SK-N-SH (cell line): Measurements from ENCODE around the gene ARL14EP.

Experiments
- CTCF ChIP-seq: fragments of 200-600 bp; sonication (generic); IDR thresholded peaks from 2 replicates; pipeline ENCODE4 v1.6.1; 2017; ENCODE audit warnings: antibody characterized with exemption, mild to moderate bottlenecking, moderate library complexity
- EZH2phosphoT487 ChIP-seq: fragments of 200-600 bp; sonication (generic); IDR thresholded peaks from 2 replicates; pipeline ENCODE4 v1.6.1; 2017; ENCODE audit warnings: low read depth, mixed run types, mild to moderate bottlenecking, antibody characterized with exemption, moderate library complexity, borderline replicate concordance
- FOSL2 ChIP-seq: IDR thresholded peaks from 2 replicates; pipeline ENCODE4 v1.4.0; 2012; ENCODE audit warnings: low read depth, mild to moderate bottlenecking, moderate library complexity, borderline replicate concordance
- GATA2 ChIP-seq: sonication (generic); formaldehyde crosslinking; IDR thresholded peaks from 2 replicates; pipeline ENCODE4 v1.5.0; 2020; ENCODE audit warnings: mild to moderate bottlenecking, missing genetic modification reagents
- NFIC ChIP-seq: IDR thresholded peaks from 2 replicates; pipeline ENCODE4 v1.4.0; 2012; ENCODE audit warnings: borderline replicate concordance
- POLR2AphosphoS5 ChIP-seq: IDR thresholded peaks from 2 replicates; pipeline ENCODE4 v1.6.1; 2012; ENCODE audit warnings: low read depth, low read length
- RAD21 ChIP-seq: IDR thresholded peaks from 2 replicates; pipeline ENCODE4 v1.6.1; 2012; ENCODE audit warnings: mild to moderate bottlenecking, low read length
- SMC3 ChIP-seq: IDR thresholded peaks from 2 replicates; pipeline ENCODE4 v1.6.1; 2012; ENCODE audit warnings: low read depth, low read length, improper control_type of control experiment
- TAF1 ChIP-seq: IDR thresholded peaks from 2 replicates; pipeline ENCODE4 v1.6.1; 2012; ENCODE audit warnings: low read depth, mild to moderate bottlenecking, low read length, moderate library complexity, borderline replicate concordance
- TCF12 ChIP-seq: IDR thresholded peaks from 2 replicates; pipeline ENCODE4 v1.4.0; 2012
- USF2 ChIP-seq: fragments of 150-350 bp; IDR thresholded peaks from 2 replicates; pipeline ENCODE4 v1.6.1; 2017; ENCODE audit warnings: antibody characterized with exemption, low read length, low read depth, borderline replicate concordance
- YY1 ChIP-seq: IDR thresholded peaks from 2 replicates; pipeline ENCODE4 v1.4.0; 2012; ENCODE audit warnings: low read depth, mild to moderate bottlenecking
- ZBTB33 ChIP-seq: IDR thresholded peaks from 2 replicates; pipeline ENCODE4 v1.4.0; 2012; ENCODE audit warnings: low read depth, borderline replicate concordance

GRCh38 chr11:30381879-30382278 is 59.0 kb downstream of the ARL14EP start:
- TF ChIP-seq GATA2 (no peak), EZH2phosphoT487 (no peak), ZBTB33 (no peak), RAD21 (no peak), NFIC (no peak), TCF12 (no peak), SMC3 (no peak), USF2 (no peak), TAF1 (no peak), CTCF (no peak), FOSL2 (no peak), YY1 (no peak), POLR2AphosphoS5 (no peak)
